Measurements from ENCODE around the gene CLEC18B.
A peak's percentile ranks its signal among the peaks of the same experiment; 100 is the strongest.
"Not testable (repeated sequence)": the region's sequence is repeated elsewhere in the genome, so short reads cannot be mapped to it uniquely, and the experiment has no call there.

Gene CLEC18B

GRCh38 chr16:74404148-74404933, 16.9 kb downstream of the CLEC18B start:
- DNase-seq, result not testable (repeated sequence)

GRCh38 chr16:74400238-74400637, 21.0 kb downstream of the CLEC18B start:
- DNase-seq, result not testable (repeated sequence)

GRCh38 chr16:74398212-74398895, 22.9 kb downstream of the CLEC18B start:
- not testable (repeated sequence) for DNase-seq

DNA sequence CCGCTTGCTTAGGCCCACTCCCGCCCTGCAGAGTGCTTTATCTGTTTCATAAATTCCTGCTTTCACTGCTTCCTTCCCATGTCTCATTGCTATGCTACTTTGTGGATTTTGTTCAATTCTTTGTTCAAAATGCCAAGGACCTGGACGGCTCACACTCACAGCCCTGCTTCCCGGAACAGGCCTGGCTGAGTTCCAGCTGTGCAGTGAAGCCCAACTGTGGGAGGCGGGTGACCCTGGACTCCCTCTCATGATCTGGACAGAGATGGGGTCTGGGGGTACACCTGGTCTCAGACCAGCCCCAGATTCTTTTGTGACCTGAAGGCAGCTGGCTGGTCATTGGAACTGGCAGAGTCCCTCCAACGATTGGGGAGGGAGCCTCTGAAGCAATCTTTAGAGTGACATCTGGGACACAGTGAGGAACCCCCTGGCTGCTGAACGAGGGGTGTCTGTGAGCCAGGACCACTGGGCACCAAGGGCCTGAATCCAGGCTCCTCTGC, 24.7 kb downstream of the CLEC18B start:
- DNase-seq, result not testable (repeated sequence)

GRCh38 chr16:74394604-74395003, 26.7 kb downstream of the CLEC18B start:
- not testable (repeated sequence) for DNase-seq

DNA sequence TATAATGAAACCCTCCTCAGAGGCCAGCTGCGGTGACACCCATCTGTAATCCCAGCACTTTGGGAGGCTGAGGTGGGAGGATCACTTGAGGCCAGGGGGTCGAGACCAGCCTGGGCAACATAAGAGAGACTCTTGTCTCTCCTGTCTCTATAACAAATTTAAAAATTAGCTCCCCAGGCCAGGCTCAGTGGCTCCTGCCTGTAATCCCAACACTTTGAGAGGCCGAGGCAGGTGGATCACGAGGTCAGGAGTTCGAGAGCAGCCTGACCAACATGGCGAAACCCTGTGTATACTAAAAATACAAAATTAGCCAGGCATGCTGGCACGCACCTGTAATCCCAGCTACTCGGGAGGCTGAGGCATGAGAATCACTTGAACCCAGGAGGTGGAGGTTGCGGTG, 27.1 kb downstream of the CLEC18B start:
- not testable (repeated sequence) for DNase-seq

GRCh38 chr16:74391454-74392050, 29.7 kb downstream of the CLEC18B start:
- not testable (repeated sequence) for DNase-seq

DNA sequence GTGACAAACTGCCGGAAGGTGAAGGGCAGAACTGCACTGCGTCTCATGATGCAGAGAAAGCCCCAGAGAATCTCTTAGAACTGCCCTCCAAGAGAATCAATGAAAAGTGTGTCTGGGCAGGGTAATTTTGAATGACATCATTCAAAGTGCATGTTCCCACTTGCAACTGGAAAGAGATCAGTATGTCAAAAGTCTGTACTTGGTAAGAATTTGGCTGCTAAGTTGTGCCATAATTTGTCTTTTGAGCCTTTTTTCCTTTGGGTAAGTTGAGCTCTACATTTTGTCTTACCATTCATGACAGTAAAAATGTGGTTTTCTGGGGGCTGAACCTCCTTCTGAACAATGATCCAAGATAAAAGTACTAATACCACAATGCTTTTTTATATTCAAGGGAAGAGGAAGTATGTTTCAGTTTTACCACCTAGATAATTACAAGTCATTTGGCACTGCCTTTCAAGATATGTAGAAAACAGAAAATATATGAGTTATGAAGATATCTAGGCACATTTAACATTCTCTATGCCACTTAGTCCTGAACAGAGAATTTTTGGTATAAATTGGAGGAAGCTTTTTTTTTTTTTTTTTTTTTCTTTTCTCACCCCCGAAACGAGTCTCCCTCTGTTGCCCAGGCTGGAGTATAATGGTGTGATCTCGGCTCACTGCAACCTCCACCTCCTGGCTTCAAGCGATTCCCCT, 38.8 kb downstream of the CLEC18B start:
- not testable (repeated sequence) for DNase-seq

DNA sequence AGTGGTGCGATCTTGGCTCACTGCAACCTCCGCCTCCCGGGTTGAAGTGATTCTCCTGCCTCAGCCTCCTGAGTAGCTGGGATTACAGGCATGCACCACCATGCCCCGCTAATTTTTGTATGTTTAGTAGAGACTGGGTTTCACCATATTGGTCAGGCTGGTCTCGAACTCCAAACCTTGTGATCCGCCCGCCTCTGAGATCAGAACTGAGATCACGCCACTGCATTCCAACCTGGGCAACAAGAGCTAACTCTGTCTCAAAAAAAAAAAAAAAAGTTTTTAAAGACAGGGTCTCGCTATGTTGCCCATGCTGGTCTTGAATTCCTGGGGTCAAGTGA, 47.5 kb downstream of the CLEC18B start:
- DNase-seq, result not testable (repeated sequence)

DNA sequence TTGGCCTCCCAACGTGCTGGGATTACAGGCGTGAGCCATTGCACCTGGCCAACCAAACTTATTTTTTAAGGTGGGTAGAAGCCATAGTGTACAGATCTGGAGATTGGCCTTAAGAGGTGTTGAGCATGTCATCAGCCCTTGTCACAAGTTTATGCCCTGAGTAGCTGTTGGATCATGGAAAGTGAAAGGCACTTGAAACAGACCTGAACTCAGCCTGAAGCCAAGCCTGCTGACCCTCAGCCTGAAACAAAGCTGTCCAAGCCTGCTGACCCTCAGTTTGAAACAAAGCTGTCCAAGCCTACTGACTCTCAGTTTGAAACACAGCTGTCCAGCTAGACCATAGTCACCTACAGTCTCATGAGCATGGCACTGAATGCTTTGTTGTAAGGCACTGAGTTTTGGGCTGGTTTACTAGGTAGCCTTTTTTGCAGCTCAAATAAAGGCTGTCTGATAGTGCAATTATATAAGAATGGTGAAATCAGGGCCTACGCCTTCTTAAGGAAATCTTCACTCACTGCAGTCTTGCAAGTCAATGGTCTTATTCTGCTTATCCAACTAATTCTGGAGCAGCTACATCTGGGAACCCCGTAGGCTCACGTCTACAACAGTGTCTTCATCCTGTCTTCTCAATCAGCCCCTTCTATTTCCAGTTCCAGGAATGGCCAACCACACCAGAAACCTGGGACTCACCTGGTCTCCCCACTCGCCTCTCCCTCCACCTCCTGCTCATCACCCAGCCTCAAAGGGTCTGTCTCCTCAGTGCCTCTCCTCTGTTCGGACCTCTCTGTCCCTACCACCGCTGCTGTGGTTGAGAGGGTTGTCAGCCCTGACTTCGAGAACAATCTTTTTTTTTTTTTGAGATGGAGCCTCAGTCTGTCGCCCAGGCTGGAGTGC, 48.1 kb downstream of the CLEC18B start:
- no peak for DNase-seq

GRCh38 chr16:74372369-74372768, 48.9 kb downstream of the CLEC18B start:
- no peak for DNase-seq

DNA sequence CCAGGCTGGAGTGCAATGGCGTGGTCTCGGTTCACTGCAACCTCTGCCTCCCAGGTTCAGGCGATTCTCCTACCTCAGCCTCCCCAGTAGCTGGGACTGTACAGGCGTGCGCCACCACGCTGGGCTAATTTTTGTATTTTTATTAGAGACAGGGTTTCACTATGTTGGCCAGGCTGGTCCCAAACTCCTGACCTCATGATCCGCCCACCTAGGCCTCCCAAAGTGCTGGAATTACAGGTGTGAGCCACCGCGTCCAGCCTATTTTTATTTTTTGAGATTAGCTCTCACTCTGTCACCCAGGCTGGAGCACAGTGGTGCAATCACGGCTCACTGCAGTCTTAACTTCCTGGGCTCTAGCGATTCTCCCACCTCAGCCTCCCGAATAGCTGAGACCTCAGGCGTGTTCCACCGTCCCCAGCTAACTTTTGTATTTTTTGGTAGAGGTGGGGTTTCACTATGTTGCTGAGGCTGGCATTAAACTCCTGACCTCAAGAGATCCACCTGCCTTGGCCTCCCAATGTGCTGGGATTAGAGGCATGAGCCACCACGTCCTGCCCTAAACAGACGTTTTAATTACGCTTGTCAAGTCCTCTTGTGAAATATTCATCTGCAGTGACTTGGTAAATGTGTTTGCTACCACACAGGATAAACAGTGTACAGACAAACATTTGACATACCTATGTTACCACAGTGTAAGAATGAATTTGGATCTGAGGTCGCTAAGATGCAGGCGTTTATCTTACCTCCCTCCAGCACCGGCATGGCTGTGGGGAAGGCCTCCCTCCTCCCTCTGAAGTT, 50.7 kb downstream of the CLEC18B start:
- DNase-seq, result not testable (repeated sequence)

- peak; percentile 98 for DNase-seq
Measured at GRCh38 chr16:74368002-74368911, 53.0 kb downstream of the CLEC18B start.

- DNase-seq, result not testable (repeated sequence)
Measured at GRCh38 chr16:74367469-74368001, 53.7 kb downstream of the CLEC18B start.

- DNase-seq, result not testable (repeated sequence)
Measured at GRCh38 chr16:74361646-74362610, 59.4 kb downstream of the CLEC18B start.

Measured in central memory CD4-positive, alpha-beta T cell (primary cell).